DMS114 treated with DMSO at 0.1 percent for 48 hours (cell line): ENCODE measurements around the gene EID2.
A peak's percentile ranks its signal among the peaks of the same experiment; 100 is the strongest.

Experiments
- DNase-seq: peaks from one replicate; lab custom pipeline; 2025; ENCODE audit not compliant: unreplicated experiment; lab: John Stamatoyannopoulos, UW

EID2 gene

GRCh38 chr19:39502640-39503417 lies 37.1 kb downstream of the EID2 start:
- DNase-seq, result no peak

- no peak for DNase-seq
Observed at GRCh38 chr19:39501340-39501739, 38.6 kb downstream of the EID2 start.

- no peak for DNase-seq
Observed at GRCh38 chr19:39500543-39500942, 39.4 kb downstream of the EID2 start.

GRCh38 chr19:39499932-39500331 lies 40.0 kb downstream of the EID2 start:
- DNase-seq, result no peak

- DNase-seq, result no peak
Observed at GRCh38 chr19:39498798-39499642, 40.9 kb downstream of the EID2 start, which contains the start of gene DLL3. Gene DLL3 (plus strand): TSS chr19:39498947. CDS start chr19:39498975, 28 bp downstream.

- peak; percentile 68 for DNase-seq
Observed at GRCh38 chr19:39497996-39498797, 41.8 kb downstream of the EID2 start.

- DNase-seq, result no peak
Observed at GRCh38 chr19:39497701-39497995, 42.3 kb downstream of the EID2 start.

GRCh38 chr19:39496063-39496462 lies 43.9 kb downstream of the EID2 start:
- no peak for DNase-seq

- no peak for DNase-seq
Observed at GRCh38 chr19:39494661-39495060, 45.3 kb downstream of the EID2 start.

- no peak for DNase-seq
Observed at GRCh38 chr19:39492788-39493187, 47.2 kb downstream of the EID2 start.

GRCh38 chr19:39492225-39492624 lies 47.7 kb downstream of the EID2 start:
- no peak for DNase-seq

GRCh38 chr19:39489756-39490155 lies 50.2 kb downstream of the EID2 start:
- DNase-seq, result no peak
